Myometrial cell (primary cell): Measurements from ENCODE around the gene NXT2. TPM values are rescaled to one million over a fixed set of nuclear protein-coding genes. Genes with fewer than 3 reads are reported as not detected.

ENCODE experiments used
- total RNA-seq: library from RNA; depleted of rRNA; stranded (reverse); fragments of >200 nt; gene quantifications from 2 replicates; pipeline ENCODE4 v1.2.3, GENCODE V29; 2015

The NXT2 gene
- total RNA-seq: 13.5 and 17.0 TPM in 2 replicates

DNA sequence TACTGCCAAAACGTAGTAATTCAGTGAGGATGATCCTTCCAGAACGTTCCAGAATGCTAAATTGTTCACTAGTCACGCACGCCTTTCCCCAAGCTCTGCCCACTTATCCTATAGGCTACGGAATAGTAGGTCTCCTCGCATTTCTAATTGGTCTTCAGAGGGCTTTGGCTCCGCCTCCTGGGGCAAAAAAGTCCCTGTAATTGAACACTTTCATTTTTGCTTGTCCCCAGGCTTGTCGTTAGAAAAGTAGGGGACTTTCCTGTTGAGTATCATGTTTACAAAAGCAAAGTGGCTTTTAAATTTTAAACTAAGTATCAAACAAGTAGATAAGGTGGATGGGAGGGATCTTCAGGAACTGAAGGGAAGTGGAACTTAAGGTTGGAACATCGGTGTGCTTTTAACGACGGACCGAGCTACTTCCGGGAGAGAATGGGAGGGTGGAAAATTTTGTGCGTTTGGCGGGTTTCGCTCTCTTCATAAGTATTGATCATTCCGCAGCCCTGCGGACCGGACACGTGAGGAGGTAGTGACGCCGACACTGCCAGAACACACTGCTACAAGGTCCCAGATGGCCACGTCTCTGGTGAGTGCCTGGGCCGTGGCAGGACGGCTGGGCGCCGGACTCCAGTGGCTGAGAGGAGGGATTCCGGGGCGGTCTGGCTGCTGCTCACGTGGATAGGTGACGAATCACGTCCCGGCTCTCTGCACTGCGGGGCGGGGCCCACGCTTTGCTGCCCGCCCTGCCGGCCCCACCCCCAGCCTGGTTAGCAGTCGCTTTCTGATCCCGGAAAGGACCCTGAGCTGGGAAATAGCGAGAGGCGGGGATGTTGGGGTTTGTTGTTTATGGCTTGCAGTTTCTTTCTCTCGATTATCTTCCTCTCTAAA is at the start of gene NXT2:
Gene NXT2 (plus strand): TSS at position 406 of the 885 bp plus-strand sequence. CDS start 163 bp downstream, at position 569.

Other genes with a start within 250 kb of the NXT2 start
- gene GUCY2F, start 54.8 kb upstream of the NXT2 start, total RNA-seq: not detected in 2 replicates
- under 0.01 TPM in 1 of 2 replicates, not detected in the other for gene KCNE5, start 88.3 kb downstream of the NXT2 start, total RNA-seq
- gene ACSL4, start 196.4 kb downstream of the NXT2 start, total RNA-seq: 88.8 and 122 TPM in 2 replicates